HCT116 (cell line): ENCODE measurements around the gene EXOSC9. TPM values are rescaled to one million over a fixed set of nuclear protein-coding genes. Genes with fewer than 3 reads are reported as not detected.

Source experiments
- ATAC-seq: fragments of 200-7000 bp; cut with Tn5 transposase; 2 replicates; pipeline ENCODE4 v1.9.1; 2020; ENCODE audit warnings: mild to moderate bottlenecking, moderate library complexity
- BruUV-seq: library from RNA; stranded (reverse); fragments of 400-500 nt; replicated peaks from 2 replicates; lab custom pipeline; 2021; lab: Mats Ljungman, UMichigan
- CTCF ChIA-PET: fragments of 300-600 bp; sonication (Branson Sonifier 250); formaldehyde crosslinking; loops from one replicate; lab custom pipeline; 2021; ENCODE audit warnings: antibody characterized with exemption; lab: Charles Lee
- POLR2A ChIA-PET: fragments of 300-600, 350-600 bp; sonication (Branson Sonifier 250); formaldehyde crosslinking; loops from one replicate; lab custom pipeline; 2021; ENCODE audit warnings: antibody characterized with exemption; lab: Charles Lee
- RAD21 ChIA-PET, 2 experiments: fragments of 300-600 bp; sonication (Branson Sonifier 250); formaldehyde crosslinking; loops; one replicate each; lab custom pipeline; 2023; ENCODE audit warnings: low total read pairs in 2 of 2; ENCODE audit not compliant: uncharacterized antibody in 2 of 2, unreplicated experiment in 2 of 2, low non-redundant PET in 1 of 2; lab: Charles Lee
- DNase-seq: peaks from one replicate; pipeline ENCODE4 v3.0.0-alpha.2; 2010; ENCODE audit warnings: low read depth, low spot score
- H2AFZ ChIP-seq: fragments of 200-600 bp; shearing (Covaris generic), sonication (generic); 2 replicates; pipeline ENCODE4 v1.6.1; 2017; ENCODE audit warnings: low read depth, mixed run types, mixed read lengths, antibody characterized with exemption, low read length; ENCODE audit not compliant: poor library complexity, severe bottlenecking
- H3K27ac ChIP-seq: 2 replicates; pipeline ENCODE4 v1.5.1; 2012; ENCODE audit warnings: low read depth, low read length
- H3K27me3 ChIP-seq: fragments of 200-600 bp; sonication (generic); 2 replicates; pipeline ENCODE4 v1.6.1; 2016; ENCODE audit warnings: mixed run types, low read length, mixed read lengths; ENCODE audit not compliant: insufficient read depth
- H3K36me3 ChIP-seq, 2 experiments: fragments of 200-500 bp in 1 of 2; fragments of 200-600 bp in 1 of 2; sonication (Bioruptor generic) in 1 of 2; sonication (generic) in 1 of 2; 2 replicates each; pipeline versions ENCODE4 v1.5.1 to v1.6.1; 2014 to 2016; ENCODE audit warnings: low read length in 2 of 2, inconsistent platforms in 1 of 2, mixed read lengths in 1 of 2, mixed run types in 1 of 2; ENCODE audit not compliant: insufficient read depth in 2 of 2, control insufficient read depth in 1 of 2
- H3K4me1 ChIP-seq, 2 experiments: fragments of 200-600 bp in 1 of 2; sonication (generic) in 1 of 2; 2 replicates each; pipeline versions ENCODE4 v1.5.1 to v1.6.1; 2012 to 2017; ENCODE audit warnings: low read length in 2 of 2, inconsistent platforms in 1 of 2, mild to moderate bottlenecking in 1 of 2, mixed read lengths in 1 of 2, mixed run types in 1 of 2, moderate library complexity in 1 of 2; ENCODE audit not compliant: insufficient read depth in 2 of 2, control insufficient read depth in 1 of 2
- H3K4me2 ChIP-seq: fragments of 200-600 bp; sonication (generic); 2 replicates; pipeline ENCODE4 v1.6.1; 2017; ENCODE audit warnings: mixed run types, low read length, mixed read lengths
- H3K4me3 ChIP-seq, 2 experiments: fragments of 200-600 bp in 1 of 2; sonication (generic) in 1 of 2; replicated peaks in 1 of 2; 2 replicates each; pipeline ENCODE4 v1.5.1; 2011 to 2016; ENCODE audit warnings: low read length in 2 of 2, control low read depth in 1 of 2, low read depth in 1 of 2, mild to moderate bottlenecking in 1 of 2, mixed read lengths in 1 of 2, mixed run types in 1 of 2
- H3K79me2 ChIP-seq: fragments of 200-600 bp; sonication (generic); 2 replicates; pipeline ENCODE4 v1.6.1; 2017; ENCODE audit warnings: mild to moderate bottlenecking, mixed run types, low read length, moderate library complexity, mixed read lengths; ENCODE audit not compliant: insufficient read depth
- H3K9ac ChIP-seq: fragments of 200-600 bp; sonication (generic); 2 replicates; pipeline ENCODE4 v1.6.1; 2016; ENCODE audit warnings: low read length, mixed read lengths
- H3K9me2 ChIP-seq: fragments of 200-600 bp; sonication (generic), shearing (Covaris generic); 2 replicates; pipeline ENCODE4 v1.6.1; 2017; ENCODE audit warnings: mixed run types, mild to moderate bottlenecking, moderate library complexity; ENCODE audit not compliant: insufficient read depth
- H3K9me3 ChIP-seq, 2 experiments: fragments of 200-500 bp in 1 of 2; fragments of 200-600 bp in 1 of 2; sonication (Bioruptor generic) in 1 of 2; sonication (generic) in 1 of 2; 2 replicates each; pipeline ENCODE4 v1.6.1; 2014 to 2017; ENCODE audit warnings: low read length in 2 of 2, mixed read lengths in 2 of 2, inconsistent platforms in 1 of 2, low read depth in 1 of 2, mild to moderate bottlenecking in 1 of 2, mixed run types in 1 of 2, moderate library complexity in 1 of 2; ENCODE audit not compliant: control insufficient read depth in 1 of 2, insufficient read depth in 1 of 2
- H4K20me1 ChIP-seq: fragments of 200-600 bp; sonication (generic), shearing (Covaris generic); 2 replicates; pipeline ENCODE4 v1.6.1; 2017; ENCODE audit warnings: mixed run types, mild to moderate bottlenecking, moderate library complexity; ENCODE audit not compliant: insufficient read depth
- CBX3 ChIP-seq: IDR thresholded peaks from 2 replicates; pipeline ENCODE4 v1.6.1; 2012; ENCODE audit warnings: low read depth
- CEBPB ChIP-seq: IDR thresholded peaks from 2 replicates; pipeline ENCODE4 v1.6.1; 2012; ENCODE audit warnings: low read depth
- EZH2phosphoT487 ChIP-seq: fragments of 200-600 bp; IDR thresholded peaks from 2 replicates; pipeline ENCODE4 v1.6.1; 2018; ENCODE audit warnings: antibody characterized with exemption, borderline replicate concordance
- FOSL1 ChIP-seq: IDR thresholded peaks from 2 replicates; pipeline ENCODE4 v1.6.1; 2012; ENCODE audit warnings: low read depth
- JUND ChIP-seq: IDR thresholded peaks from 2 replicates; pipeline ENCODE4 v1.6.1; 2012
- POLR2A ChIP-seq: IDR thresholded peaks from 2 replicates; pipeline ENCODE4 v1.7.0; 2011; ENCODE audit warnings: borderline replicate concordance; ENCODE audit not compliant: insufficient read depth, insufficient read length; ENCODE audit errors: extremely low read depth
- POLR2AphosphoS5 ChIP-seq: IDR thresholded peaks from 2 replicates; pipeline ENCODE4 v1.6.1; 2011; ENCODE audit warnings: mild to moderate bottlenecking, low read depth, low read length, moderate library complexity
- RAD21 ChIP-seq: IDR thresholded peaks from 2 replicates; pipeline ENCODE4 v1.6.1; 2012; ENCODE audit warnings: low read depth, mild to moderate bottlenecking
- REST ChIP-seq: IDR thresholded peaks from 2 replicates; pipeline ENCODE4 v1.6.1; 2012; ENCODE audit warnings: low read depth
- SIN3A ChIP-seq: IDR thresholded peaks from 2 replicates; pipeline ENCODE4 v1.6.1; 2012; ENCODE audit warnings: low read depth
- SRF ChIP-seq: IDR thresholded peaks from 2 replicates; pipeline ENCODE4 v1.6.1; 2012; ENCODE audit warnings: low read depth
- TCF7L2 ChIP-seq: IDR thresholded peaks from 2 replicates; pipeline ENCODE4 v1.7.0; 2011; ENCODE audit warnings: borderline replicate concordance, inconsistent platforms; ENCODE audit not compliant: insufficient read depth, insufficient read length; ENCODE audit errors: extremely low read depth
- YY1 ChIP-seq: IDR thresholded peaks from 2 replicates; pipeline ENCODE4 v1.6.1; 2011; ENCODE audit warnings: low read length, low read depth, moderate library complexity, mild to moderate bottlenecking; ENCODE audit not compliant: insufficient replicate concordance; ENCODE audit errors: extremely low read depth
- ZFX ChIP-seq: fragments of 450-650 bp; IDR thresholded peaks from 2 replicates; pipeline ENCODE4 v1.6.1; 2017
- intact Hi-C: fragments of 100-400 bp; cut with micrococcal nuclease; formaldehyde crosslinking; loops from 2 replicates; pipeline ENCODE4 v1.10.0; 2022
- total RNA-seq: library from RNA; stranded (reverse); gene quantifications from one replicate; pipeline ENCODE4 v1.2.1, GENCODE V29; 2021; ENCODE audit not compliant: unreplicated experiment
- TF ChIP-seq, protein P1 (sequence below): IDR thresholded peaks from 2 replicates; pipeline ENCODE4 v1.6.1; 2012

EXOSC9 gene
- total RNA-seq, 1 experiment from 2014 or later, result 58.6 TPM

GRCh38 chr4:121777625-121778024 is 23.5 kb upstream of the EXOSC9 start:
- Histone ChIP-seq H3K27me3 (no peaks in the 10 kb centered on the region), H3K4me3 (no peak overlapping the region), H2AFZ (no peak overlapping the region), H4K20me1 (no peaks in the 10 kb centered on the region), H3K9me3 (no peaks in the 10 kb centered on the region), H3K4me1 (no peaks in the 10 kb centered on the region), H3K9me2 (no peaks in the 10 kb centered on the region)
- no peak for ATAC-seq
- ChIA-PET POLR2A (no interaction called here), CTCF (no interaction called here), RAD21 (no interaction called here)
- intact Hi-C loops, result no loop called here
- TF ChIP-seq SRF, result no peak
- TF ChIP-seq SIN3A, result no peak
- no peak for TF ChIP-seq ZFX
- TF ChIP-seq FOSL1, result no peak
- TF ChIP-seq POLR2A, result no peak
- TF ChIP-seq, protein P1, sequence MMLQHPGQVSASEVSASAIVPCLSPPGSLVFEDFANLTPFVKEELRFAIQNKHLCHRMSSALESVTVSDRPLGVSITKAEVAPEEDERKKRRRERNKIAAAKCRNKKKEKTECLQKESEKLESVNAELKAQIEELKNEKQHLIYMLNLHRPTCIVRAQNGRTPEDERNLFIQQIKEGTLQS, result no peak
- TF ChIP-seq, all 23 proteins: peak for 0
- no peak overlapping the region for H3K9ac ChIP-seq
- no TSS peak for BruUV-seq
- no peaks in the 10 kb centered on the region for H3K79me2 ChIP-seq
- no peak for DNase-seq
- no peaks in the 10 kb centered on the region for H3K36me3 ChIP-seq
- H3K4me2 ChIP-seq, result no peak overlapping the region
- no peak overlapping the region for H3K27ac ChIP-seq

DNA sequence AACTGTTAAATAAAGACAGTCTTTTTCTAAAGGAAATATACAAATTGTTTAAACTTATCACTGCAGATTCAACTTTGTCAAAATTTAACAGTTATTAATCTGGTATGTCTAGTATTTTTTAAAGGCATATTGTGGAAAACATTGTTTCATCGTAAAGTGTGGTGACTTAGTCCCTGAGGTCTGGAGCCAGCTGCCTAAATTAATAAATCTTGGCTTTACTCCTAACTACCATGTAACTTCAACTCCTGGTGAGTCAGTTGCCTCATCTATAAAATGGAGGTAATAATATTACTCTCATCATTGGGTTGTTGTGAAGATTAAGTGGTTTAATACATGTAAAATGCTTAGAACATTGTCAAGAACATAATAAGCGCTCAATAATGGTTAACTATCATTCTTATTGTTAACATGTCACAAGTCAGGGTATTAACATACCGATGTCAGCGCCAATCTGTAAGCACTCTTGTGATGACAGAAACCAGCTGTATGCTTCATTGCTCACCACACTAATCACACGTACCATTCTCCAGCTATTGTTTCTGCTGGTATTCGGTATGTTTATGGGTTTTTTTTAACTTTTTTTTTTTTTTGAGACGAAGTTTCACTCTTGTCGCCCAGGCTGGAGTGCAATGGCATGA is 22.0 kb upstream of the EXOSC9 start:
- Histone ChIP-seq H3K27me3 (no peaks in the 10 kb centered on the region), H3K4me1 (no peaks in the 10 kb centered on the region), H3K4me3 (no peak overlapping the region), H3K27ac (no peak overlapping the region), H4K20me1 (no peaks in the 10 kb centered on the region), H3K4me2 (no peak overlapping the region), H3K9me2 (no peaks in the 10 kb centered on the region)
- CTCF ChIA-PET, result no interaction called here
- RAD21 ChIA-PET, result no interaction called here
- no TSS peak for BruUV-seq
- no peak for ATAC-seq
- intact Hi-C loops, result no loop called here
- TF ChIP-seq SIN3A (no peak), TCF7L2 (no peak), POLR2AphosphoS5 (no peak), EZH2phosphoT487 (no peak), RAD21 (no peak), YY1 (no peak), CBX3 (no peak), JUND (no peak), REST (no peak), CEBPB (no peak)
- TF ChIP-seq, all 23 proteins: peak for 0
- DNase-seq, result no peak
- Histone ChIP-seq H3K9ac (no peak overlapping the region), H3K9me3 (no peaks in the 10 kb centered on the region), H2AFZ (no peak overlapping the region), H3K36me3 (no peaks in the 10 kb centered on the region), H3K79me2 (no peaks in the 10 kb centered on the region)
- POLR2A ChIA-PET, result no interaction called here
